GM18873 (cell line): Measurements from ENCODE around the gene FYN.

Source experiments
- ATAC-seq: cut with Tn5 transposase; IDR thresholded peaks from one replicate; pipeline ENCODE4 v1.9.1; 2021; ENCODE audit warnings: mild to moderate bottlenecking, moderate library complexity, moderate number of reproducible peaks; ENCODE audit not compliant: unreplicated experiment, low FRiP score

Gene FYN

DNA sequence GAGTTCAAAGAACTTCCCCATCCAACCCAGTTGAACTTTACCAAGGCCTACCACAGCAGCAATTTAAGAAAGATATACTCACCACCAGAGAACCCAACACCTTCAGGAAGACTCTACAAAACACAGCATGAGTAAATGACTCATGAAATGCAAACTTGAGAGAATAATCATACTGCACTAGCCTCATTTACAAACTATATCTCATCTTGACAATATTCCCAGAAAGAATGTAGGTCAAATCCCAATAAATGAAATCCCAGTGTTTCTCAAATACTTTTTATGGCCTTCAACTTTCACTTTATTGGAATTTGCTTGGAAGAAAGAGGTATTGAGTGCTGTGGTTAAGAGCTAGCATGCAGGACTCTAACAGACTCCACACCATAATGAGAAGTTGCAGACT, 60.0 kb downstream of the FYN start:
- no peak for ATAC-seq

DNA sequence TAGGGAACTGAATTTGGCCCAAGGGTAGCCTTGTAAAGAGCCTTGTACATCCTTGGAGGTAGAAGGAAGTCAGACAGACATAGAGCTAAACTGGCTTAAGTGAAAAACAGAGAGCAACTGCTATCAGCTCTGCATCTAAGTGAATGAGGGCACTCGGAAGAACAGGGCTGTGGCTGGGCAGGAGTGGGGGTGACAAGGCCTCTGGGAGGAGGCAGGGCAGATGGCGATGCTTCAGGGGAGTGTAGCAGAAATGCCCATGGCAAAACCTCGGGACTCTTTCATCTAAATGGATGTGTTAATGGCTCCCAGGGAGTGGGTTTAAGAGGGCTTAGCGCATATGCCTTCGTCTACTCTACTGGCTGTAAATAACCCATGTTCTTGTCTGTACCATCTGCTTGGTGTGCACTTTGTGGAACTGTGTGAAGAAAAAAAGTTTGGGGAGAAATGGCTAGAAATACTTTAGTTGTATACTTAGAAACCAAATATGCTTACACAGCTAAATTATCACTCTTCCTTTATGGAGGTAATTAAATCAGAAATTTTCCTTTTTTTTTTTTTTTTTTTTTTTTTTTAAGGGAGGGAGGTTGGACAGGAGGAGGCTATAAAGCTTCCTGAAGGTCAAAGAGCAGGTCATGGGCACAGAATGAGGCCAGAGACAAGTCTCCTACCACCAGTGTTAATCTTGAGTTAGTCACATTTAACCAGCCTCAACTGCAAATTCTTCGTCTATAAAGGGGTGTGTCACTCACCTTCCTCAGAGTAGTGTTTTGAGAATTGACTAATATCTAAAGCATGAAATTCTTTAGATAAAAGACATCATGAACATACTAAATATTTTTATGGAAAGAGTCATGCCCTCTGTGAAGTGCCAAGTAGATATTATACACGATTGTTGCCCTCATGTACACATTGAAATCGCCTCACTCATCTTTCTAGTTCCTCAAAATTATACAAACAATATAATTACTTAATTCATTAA, 60.9 kb downstream of the FYN start:
- no peak for ATAC-seq

GRCh38 chr6:111810294-111811131, 62.7 kb downstream of the FYN start:
- no peak for ATAC-seq

DNA sequence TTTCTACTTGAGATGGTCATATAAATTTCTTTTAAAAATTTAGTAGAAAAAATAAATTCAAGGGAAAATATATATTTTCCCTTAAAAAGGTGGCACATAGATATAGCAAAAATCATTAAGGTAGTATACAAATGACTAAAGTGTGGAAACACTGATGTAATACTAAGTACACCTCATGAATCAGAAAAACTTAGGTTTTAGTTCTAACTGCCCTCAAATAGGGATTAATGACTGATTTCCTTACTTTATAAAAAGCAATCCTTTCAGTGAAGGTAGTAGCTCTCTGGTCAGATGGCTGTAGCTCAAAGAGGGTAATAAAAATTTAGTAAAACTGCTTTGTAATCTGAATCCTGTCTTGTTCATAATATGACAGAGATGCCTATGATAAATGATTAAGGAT, 63.5 kb downstream of the FYN start:
- ATAC-seq, result no peak

DNA sequence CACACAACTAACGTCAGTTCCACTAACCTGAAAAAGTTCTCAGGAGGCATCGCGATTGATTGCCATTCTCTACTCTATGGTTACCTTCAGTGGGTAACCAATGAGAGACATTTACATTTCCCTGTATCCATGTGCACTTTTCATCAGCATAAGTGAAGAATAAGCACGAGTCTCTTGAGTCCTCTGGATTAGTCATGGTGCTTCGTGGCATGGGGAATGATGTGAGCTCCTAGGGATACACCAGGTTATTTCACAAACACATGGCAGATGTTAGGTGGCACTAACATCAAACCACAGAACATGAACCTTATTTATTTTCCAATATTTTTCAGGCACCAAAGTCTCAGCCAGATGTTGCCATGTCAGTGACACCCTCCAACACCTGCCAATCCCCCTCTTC, 64.0 kb downstream of the FYN start:
- ATAC-seq, result no peak

DNA sequence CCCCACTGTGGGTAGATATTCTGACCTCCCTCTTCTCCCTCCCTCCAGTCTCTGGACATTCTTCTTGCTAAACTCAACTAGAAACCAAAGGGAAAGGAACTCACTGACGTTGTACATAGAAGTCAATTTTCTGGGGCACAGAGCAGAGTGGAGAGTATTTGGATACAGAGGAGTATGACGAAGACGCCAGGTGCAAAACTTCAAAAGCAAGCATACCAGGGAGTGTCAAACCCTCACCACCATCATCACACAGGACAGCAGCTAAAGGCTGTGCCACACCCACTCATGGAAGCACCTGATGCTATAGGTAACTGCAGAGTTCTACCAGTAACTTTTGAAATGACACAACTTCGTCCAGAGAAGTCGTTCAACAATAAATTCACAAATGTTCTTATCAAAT, 64.8 kb downstream of the FYN start:
- no peak for ATAC-seq

DNA sequence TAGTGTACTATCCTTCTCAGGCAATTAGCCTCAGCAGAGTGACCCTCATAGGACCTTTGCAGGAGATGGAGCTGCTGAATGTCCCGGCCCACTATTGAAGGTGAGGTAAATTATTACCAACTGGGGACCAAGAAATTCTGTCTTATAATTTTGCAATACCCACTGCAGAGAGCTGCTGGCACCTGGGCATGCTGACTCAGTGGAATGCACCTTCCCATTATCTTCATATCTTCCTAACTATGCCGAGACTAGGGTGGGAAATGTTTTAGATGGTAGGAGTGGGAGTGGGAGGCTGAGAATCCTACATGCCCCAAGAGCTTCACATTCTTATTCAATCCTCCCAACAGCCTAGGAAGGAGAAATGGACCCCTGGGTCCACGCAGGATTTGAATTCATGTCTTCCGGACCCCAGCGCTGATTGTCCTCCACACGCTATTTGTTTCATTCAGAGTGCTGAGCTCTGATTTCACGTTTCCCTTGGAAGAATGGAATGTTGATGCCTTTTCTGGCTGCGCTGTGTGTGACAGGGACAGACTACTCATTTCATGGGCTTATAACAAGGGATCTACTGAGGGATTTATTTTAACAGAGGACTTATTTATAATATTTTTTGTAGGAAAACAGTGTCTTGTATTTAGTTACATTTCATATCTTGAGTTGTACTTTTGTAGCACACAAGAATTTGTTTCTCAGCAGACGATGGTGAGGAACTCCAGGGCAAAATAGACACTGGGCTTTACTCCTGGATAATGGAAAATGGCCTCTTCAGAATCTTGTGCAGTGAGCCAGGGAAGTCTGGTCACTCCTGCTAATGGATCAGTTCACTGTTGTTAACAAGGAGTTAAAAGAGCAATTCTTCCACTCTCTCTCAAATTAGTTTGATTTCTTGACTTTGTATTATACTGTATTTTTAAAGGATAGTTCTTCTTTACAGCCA, 66.4 kb downstream of the FYN start:
- no peak for ATAC-seq

DNA sequence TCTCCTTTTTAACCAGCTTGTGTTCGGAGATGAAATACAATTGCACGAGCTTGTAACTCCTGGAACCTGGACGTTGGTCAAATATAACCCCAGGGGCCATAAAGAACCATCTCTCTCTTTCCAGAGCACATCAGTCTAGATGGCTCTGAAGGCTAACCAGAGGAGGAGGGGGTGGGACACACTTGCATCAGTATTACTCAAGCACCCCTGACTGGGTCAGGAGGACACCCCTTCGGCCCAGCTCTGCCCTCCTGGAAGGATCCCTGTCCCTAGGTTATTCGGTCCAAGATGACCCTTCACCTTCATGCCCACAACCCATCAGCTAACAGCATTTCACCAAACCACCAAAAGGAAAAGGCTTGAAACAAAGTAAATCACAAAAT, 67.1 kb downstream of the FYN start:
- no peak for ATAC-seq

DNA sequence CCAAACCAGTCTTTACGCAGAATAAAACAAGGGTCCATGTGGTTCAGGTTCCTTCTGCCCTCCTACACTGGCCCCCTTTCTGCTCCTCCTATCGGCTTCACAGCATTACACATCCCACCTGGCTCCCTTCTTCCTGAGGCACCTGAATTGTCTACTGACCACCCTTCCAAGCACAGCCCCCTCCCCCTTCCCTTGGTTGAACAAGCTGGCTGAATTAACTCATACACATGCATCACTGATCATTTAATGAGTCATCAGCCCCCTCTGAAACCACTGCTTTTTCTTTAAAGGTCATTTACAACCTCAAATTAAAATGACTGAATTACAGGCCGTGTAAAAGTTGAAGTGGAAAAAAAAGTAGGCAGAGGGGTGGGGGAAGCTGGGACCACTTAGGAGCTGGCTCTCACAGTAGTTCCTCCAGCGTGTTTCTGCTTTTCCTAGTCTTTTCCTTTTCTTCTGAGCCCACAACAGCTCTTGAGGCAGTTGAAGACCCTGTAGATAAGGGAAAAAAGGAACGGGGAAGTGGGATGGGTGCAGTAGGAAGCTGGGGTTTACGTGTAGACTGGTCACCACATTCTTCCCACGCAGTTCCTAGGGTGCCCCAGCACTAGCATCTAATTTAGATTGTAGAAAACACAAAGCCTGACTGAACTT, 67.6 kb downstream of the FYN start:
- no peak for ATAC-seq

DNA sequence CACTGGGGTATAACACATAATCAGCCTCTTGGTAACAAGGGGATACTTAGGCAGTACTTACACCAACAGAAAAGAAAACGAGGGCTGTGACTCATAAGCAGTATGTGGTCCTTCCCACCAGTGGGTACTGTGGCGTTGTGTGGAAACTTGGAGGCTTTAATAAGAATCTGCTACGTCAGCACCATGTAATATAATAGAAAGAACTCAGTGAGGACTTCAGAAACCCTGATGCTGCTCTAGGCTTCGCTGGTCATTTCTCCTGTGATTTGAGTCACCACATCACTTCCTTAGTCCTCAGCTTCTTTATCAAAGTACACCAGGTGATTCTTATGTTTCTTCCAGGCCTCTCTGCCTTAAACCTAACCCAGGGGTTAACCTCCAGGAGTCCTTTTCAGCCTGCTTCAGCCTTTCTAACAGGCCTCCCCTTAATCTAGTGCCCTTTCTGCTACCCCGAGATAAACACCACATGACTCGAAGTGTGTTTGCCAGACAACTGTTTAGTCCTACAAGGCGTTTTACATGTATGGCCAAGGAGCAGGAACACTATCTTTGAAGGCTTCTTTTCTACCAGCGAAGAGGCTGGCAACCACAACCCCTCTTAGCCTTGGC, 68.5 kb downstream of the FYN start:
- peak; percentile 47 for ATAC-seq

DNA sequence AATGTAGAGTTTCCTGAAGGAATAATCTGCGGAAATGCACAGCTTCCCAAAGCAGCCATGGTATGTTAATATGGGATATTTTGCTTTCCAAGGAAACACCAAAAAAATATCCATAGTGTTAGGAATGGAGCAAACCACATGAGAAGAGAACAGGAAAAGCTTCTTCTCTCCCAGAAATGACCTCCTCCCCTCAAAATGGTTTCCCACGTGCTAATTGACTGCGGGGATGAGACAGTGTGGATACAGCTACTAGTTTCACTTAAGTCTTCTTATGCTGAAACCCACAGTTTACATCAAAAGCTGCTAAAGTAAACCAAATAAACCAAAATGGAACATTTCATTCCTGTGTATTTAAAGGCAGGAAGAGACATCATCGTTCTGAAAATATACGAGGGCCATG, 69.4 kb downstream of the FYN start:
- ATAC-seq, result no peak

- ATAC-seq, result no peak
Observed at GRCh38 chr6:111803371-111803770, 69.9 kb downstream of the FYN start.

- ATAC-seq, result no peak
Observed at GRCh38 chr6:111802720-111803330, 70.4 kb downstream of the FYN start.

- ATAC-seq, result no peak
Observed at GRCh38 chr6:111802015-111802414, 71.2 kb downstream of the FYN start.

- no peak for ATAC-seq
Observed at GRCh38 chr6:111800821-111801220, 72.4 kb downstream of the FYN start.

GRCh38 chr6:111800259-111800765, 72.9 kb downstream of the FYN start:
- ATAC-seq, result no peak

DNA sequence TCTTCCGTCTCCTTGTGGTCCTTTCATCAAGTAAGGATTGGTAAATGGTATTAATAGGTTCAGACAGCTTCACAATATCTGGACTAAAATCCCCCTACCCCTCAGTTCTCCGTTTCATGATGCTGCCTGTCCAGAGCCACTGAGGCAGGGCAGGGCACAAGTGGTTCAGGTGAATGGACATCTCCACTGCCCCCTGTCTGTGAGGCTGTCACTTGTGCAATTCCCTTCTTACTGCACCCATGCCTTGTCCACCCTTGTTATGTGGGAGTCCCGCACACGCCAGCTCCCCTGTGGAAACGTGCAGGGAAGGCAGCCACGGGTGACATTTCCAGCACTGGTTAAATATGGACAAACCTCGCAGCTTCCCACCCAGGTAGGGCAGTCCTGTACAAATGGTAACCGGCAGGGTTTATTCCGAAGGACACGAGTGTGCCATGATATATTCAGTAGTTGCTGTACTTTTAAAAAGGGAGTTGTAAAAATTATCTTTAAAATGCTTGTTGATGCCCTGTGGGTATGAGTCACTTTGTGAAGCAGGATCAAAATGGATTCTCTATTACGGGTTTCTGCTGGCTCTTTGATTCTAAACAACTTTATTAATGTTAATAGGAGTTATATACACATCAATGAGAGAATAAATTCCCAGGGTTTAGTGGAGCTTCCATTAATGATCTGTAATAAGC, 73.5 kb downstream of the FYN start:
- no peak for ATAC-seq

- no peak for ATAC-seq
Observed at GRCh38 chr6:111798281-111798725, 74.9 kb downstream of the FYN start.
